GM21360 (cell line): ENCODE data around the gene HLA-B.

Source experiments
- ATAC-seq: cut with Tn5 transposase; IDR thresholded peaks from one replicate; pipeline ENCODE4 v1.9.1; 2021; ENCODE audit warnings: mild to moderate bottlenecking, moderate library complexity; ENCODE audit not compliant: unreplicated experiment

Gene HLA-B

GRCh38 chr6:31308050-31308844 lies 48.7 kb downstream of the HLA-B start:
- ATAC-seq: no peak

- ATAC-seq: no peak
Measured at GRCh38 chr6:31307669-31308049, 49.3 kb downstream of the HLA-B start.

- ATAC-seq: no peak
Measured at GRCh38 chr6:31305703-31306219, 51.2 kb downstream of the HLA-B start.

DNA sequence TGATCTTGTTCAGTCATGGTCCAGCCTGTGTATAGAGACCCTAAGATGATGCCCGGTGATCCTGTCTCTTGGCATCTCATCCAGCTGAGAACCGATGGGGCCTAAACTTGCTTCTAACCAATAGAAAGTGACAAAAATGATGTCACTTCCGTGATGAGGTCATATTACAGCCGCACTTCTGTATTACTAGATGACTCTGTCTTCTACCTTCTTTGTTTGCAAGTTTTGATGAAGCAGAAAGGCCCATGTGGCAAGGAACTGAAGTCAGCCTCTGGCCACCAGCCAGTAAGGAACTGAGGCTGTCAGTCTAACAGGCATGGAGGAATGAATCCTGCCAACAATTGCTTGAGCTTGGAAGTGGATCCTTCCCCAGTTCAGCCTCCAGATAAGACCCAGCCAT lies 52.3 kb downstream of the HLA-B start:
- ATAC-seq: no peak
